Measurements from ENCODE around the gene IER5.
A peak's percentile ranks its signal among the peaks of the same experiment; 100 is the strongest.

Gene IER5

GRCh38 chr1:181061891-181062835 is 26.3 kb upstream of the IER5 start:
- DNase-seq: peak; percentile 59
- peaks cover 25% of the 10 kb centered on the region for H3K4me1 Mint-ChIP-seq

DNA sequence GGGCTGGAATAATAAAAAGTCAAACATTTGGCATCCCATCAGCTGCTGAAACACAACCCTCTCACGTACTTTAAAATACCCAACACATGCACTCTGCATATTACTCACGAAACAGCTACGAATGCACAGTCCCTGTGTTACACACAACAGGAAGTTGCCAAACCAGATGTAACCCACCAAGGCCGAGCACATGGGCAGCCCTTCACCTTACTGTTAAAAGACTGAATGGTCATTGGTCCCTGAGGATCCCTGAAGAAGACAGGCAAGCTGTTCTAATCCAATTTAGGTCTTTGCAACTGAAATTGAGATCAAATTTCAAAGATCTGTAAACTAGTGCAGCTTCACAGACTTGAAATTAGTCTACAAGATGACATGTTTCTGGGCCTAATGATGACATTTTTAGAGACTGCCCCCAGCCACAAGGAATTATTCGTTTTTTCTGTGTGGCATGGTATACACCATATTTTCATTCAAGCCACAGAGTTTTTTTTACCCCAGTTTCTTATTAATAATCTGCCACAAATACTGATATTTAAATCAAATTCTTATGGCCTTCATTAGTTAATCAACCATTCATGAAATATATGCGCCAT is 25.6 kb upstream of the IER5 start:
- Mint-ChIP-seq H3K27ac (peak overlapping the region; percentile 86), H3K9me3 (peaks cover 9% of the 10 kb centered on the region), H3K27me3 (no peaks in the 10 kb centered on the region), H3K4me1 (peaks cover 25% of the 10 kb centered on the region), H3K4me3 (peak overlapping the region; percentile 65), H3K36me3 (ENCODE audit: low read depth) (peaks cover 16% of the 10 kb centered on the region)
- DNase-seq (peak; percentile 46), ATAC-seq (peak; percentile 94)

More at GRCh38 chr1:181061891-181062835, 26.3 kb upstream of the IER5 start:
- peak overlapping the region; percentile 65 for H3K4me3 Mint-ChIP-seq
- no peaks in the 10 kb centered on the region for H3K27me3 Mint-ChIP-seq
- ATAC-seq: peak; percentile 88
- H3K27ac Mint-ChIP-seq: peak overlapping the region; percentile 86
- H3K9me3 Mint-ChIP-seq: peaks cover 9% of the 10 kb centered on the region
- peaks cover 18% of the 10 kb centered on the region for H3K36me3 Mint-ChIP-seq (ENCODE audit: low read depth)

DNA sequence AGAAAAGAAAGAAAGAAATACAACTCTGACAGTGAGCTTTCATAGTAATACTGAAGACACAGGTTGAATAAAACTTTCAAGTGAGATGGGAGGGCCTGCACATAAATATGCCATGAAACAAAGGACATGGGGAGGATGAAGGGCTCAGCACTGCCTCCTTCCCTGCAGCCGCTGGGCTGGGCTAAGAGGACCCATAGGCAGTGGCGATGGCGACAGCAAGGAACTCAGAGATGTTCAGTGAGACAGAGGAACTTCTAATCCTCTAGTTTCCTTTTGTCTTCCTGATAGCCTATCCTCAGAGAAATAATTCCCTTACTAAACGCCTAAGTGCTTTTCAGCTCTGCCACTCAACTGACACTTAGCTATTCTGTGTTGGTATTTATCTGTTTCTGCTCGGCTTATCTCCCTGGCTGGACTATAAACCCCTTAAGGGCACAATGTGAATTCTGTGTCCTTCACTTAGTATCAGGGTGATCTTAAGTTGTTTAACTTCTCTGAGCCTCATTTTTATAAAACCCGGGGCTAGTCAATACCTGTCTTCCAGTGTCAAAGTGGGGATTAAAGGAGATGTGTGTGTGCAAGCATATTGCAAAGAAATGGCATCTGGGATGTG is 24.4 kb upstream of the IER5 start:
- no peaks in the 10 kb centered on the region for H3K27me3 Mint-ChIP-seq
- peaks cover 10% of the 10 kb centered on the region for H3K36me3 Mint-ChIP-seq (ENCODE audit: low read depth)
- peaks cover 25% of the 10 kb centered on the region for H3K4me1 Mint-ChIP-seq
- DNase-seq (no peak), ATAC-seq (no peak)
- H3K27ac Mint-ChIP-seq: peak overlapping the region; percentile 71
- H3K4me3 Mint-ChIP-seq: no peak overlapping the region
- peaks cover 7% of the 10 kb centered on the region for H3K9me3 Mint-ChIP-seq

GRCh38 chr1:181064702-181065101 is 23.8 kb upstream of the IER5 start:
- Mint-ChIP-seq H3K4me1 (peaks cover 25% of the 10 kb centered on the region), H3K27ac (no peak overlapping the region), H3K9me3 (peaks cover 1% of the 10 kb centered on the region), H3K4me3 (no peak overlapping the region), H3K36me3 (ENCODE audit: low read depth) (peaks cover 4% of the 10 kb centered on the region), H3K27me3 (no peaks in the 10 kb centered on the region)
- DNase-seq (no peak), ATAC-seq (no peak)

- Mint-ChIP-seq H3K4me3 (no peak overlapping the region), H3K36me3 (ENCODE audit: low read depth) (peaks cover 2% of the 10 kb centered on the region), H3K4me1 (peaks cover 5% of the 10 kb centered on the region), H3K27ac (no peak overlapping the region), H3K27me3 (peaks cover 20% of the 10 kb centered on the region), H3K9me3 (peaks cover 4% of the 10 kb centered on the region)
- no peak for DNase-seq
- no peak for ATAC-seq
Measured at GRCh38 chr1:181073638-181074037, 14.9 kb upstream of the IER5 start.

DNA sequence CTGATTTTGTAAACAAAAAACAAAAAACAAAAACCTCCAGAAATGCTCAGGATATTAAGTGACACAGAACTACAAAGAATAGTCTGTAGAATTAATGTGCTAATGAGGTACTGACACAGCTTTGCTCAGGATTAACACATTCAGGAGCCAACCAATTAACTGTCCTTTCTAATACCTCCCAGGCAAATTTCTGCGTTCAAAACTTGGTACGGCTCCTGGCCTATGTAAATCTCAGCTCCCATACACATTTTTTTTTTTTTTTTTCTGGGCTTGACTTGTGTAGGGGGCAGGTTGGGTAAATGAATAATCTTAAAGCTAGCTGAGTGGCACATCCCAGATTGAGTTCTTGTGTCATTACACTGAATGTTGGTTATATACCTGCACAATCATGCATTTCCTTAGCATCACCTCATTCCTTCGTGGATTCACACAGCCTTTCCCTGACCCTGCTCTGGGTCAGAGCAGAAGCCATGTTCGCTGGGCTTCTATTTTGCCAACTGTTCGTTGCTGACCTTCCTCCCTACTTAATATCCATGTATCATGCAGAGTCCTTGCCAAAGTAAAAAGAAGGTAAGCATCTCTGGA is 12.6 kb upstream of the IER5 start:
- peaks cover 4% of the 10 kb centered on the region for H3K9me3 Mint-ChIP-seq
- no peak overlapping the region for H3K4me3 Mint-ChIP-seq
- no peak overlapping the region for H3K27ac Mint-ChIP-seq
- H3K36me3 Mint-ChIP-seq (ENCODE audit: low read depth): peaks cover 2% of the 10 kb centered on the region
- DNase-seq: no peak
- peaks cover 28% of the 10 kb centered on the region for H3K27me3 Mint-ChIP-seq
- ATAC-seq: no peak
- peaks cover 11% of the 10 kb centered on the region for H3K4me1 Mint-ChIP-seq

DNA sequence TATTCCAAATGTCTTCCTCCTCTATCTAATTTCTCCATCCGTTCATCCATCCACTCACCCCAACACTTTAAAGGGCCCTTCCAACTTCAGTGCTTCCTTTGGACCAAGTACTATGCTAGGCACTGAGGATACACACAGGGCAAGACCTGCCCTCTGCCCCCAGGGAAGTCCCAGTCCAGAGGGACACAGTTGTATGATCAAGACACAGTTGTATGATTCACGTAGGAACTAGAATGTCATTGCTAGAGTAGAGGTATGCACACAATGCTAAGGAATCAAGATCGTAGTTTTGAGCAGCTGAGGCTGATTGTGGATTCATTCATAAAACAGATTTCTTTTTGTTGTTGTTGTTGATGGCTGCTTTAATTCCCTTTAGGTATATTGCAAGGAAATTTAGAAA is 11.6 kb upstream of the IER5 start:
- DNase-seq (no peak), ATAC-seq (no peak)
- Mint-ChIP-seq H3K36me3 (ENCODE audit: low read depth) (peaks cover 2% of the 10 kb centered on the region), H3K27ac (no peak overlapping the region), H3K9me3 (peaks cover 4% of the 10 kb centered on the region), H3K4me3 (no peak overlapping the region), H3K27me3 (peaks cover 26% of the 10 kb centered on the region), H3K4me1 (peaks cover 11% of the 10 kb centered on the region)

DNA sequence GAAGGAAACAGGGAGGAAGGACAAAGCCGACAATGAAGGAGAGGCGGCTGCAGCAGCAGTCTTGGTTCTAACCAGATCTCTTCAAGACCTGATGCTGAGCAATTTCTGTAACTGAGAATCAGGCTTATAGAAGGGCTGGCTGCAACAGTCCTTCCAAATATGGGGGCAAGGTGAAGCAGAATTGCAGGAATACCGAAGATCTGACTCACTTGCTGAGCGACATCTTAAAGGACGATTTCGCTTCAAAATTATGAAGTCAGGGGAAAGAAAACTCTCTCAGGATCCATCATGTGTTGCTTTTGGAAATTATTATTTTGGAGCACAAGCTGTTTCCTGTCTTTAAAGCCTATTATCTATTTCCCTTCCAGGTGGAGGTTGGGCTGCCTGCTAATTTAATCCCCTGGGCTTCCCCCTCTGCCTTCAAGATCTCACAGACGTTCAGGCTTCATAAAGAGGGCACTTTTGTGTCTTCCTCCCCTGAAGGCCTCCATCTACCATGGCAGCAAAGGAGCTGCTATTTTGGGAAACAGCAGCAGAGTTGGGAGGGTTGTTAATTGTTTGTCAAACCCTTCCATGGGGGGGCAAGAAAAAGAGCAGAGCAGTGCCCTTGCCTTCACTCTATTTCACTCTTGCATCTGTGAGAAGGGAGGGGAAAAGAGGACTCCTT is 10.8 kb upstream of the IER5 start:
- DNase-seq: no peak
- Mint-ChIP-seq H3K27ac (no peak overlapping the region), H3K36me3 (ENCODE audit: low read depth) (peaks cover 2% of the 10 kb centered on the region), H3K9me3 (peaks cover 4% of the 10 kb centered on the region), H3K4me1 (peaks cover 11% of the 10 kb centered on the region), H3K27me3 (peaks cover 26% of the 10 kb centered on the region), H3K4me3 (no peak overlapping the region)
- no peak for ATAC-seq

DNA sequence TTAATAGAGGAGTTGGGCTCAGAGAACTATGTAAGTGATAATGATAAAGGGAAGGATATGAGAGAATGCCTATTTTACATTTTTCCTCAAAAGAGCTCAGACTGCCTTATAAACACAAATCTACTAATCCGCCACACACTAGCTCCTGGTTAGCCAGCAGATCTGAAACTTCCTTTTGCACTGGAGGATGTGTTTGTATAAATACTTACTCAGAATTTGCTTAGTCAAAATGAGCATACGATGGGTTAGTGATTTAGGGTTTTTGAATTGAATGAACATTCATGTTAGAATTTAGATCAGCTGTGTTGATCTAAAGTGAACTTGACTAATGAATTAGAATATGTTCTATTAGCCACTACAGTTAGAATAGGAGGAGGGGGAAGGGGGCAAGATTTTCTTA is 9.1 kb upstream of the IER5 start:
- H3K4me1 Mint-ChIP-seq: peaks cover 15% of the 10 kb centered on the region
- H3K27ac Mint-ChIP-seq: no peak overlapping the region
- no peak overlapping the region for H3K4me3 Mint-ChIP-seq
- H3K36me3 Mint-ChIP-seq (ENCODE audit: low read depth): peaks cover 2% of the 10 kb centered on the region
- DNase-seq (no peak), ATAC-seq (no peak)
- peaks cover 26% of the 10 kb centered on the region for H3K27me3 Mint-ChIP-seq
- peaks cover 4% of the 10 kb centered on the region for H3K9me3 Mint-ChIP-seq

DNA sequence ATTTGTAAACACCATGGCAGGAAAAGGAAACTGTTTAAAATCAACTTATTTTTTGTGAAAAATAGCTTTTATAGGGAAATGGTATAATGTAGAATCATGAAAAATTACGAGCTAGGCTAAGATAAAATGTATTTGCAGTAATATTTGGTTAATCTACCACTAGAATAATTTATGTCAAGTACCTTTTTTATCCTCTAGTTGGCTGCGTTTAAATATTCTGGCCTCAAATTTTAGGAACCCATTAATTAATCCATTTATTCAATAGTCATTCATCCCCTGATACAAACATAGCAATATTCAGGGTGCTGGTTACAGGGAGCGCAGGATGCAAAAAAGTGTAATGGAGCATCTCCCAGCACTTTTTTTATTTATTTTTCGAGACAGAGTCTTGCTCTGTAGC is 8.6 kb upstream of the IER5 start:
- Mint-ChIP-seq H3K9me3 (peaks cover under 1% of the 10 kb centered on the region), H3K27ac (no peak overlapping the region)

GRCh38 chr1:181080556-181080955 is 7.9 kb upstream of the IER5 start:
- no peak overlapping the region for H3K4me3 Mint-ChIP-seq
- no peak overlapping the region for H3K27ac Mint-ChIP-seq
- H3K36me3 Mint-ChIP-seq (ENCODE audit: low read depth): no peaks in the 10 kb centered on the region
- DNase-seq (no peak), ATAC-seq (no peak)
- peaks cover 23% of the 10 kb centered on the region for H3K27me3 Mint-ChIP-seq
- peaks cover 23% of the 10 kb centered on the region for H3K4me1 Mint-ChIP-seq
- H3K9me3 Mint-ChIP-seq: no peaks in the 10 kb centered on the region

More for the DNA sequence above, 8.6 kb upstream of the IER5 start:
- DNase-seq (no peak), ATAC-seq (no peak)
- Mint-ChIP-seq H3K4me1 (peaks cover 20% of the 10 kb centered on the region), H3K4me3 (no peak overlapping the region), H3K36me3 (ENCODE audit: low read depth) (no peaks in the 10 kb centered on the region), H3K27me3 (peaks cover 23% of the 10 kb centered on the region)

- Mint-ChIP-seq H3K9me3 (no peaks in the 10 kb centered on the region), H3K27me3 (peaks cover 23% of the 10 kb centered on the region), H3K4me1 (peaks cover 25% of the 10 kb centered on the region), H3K4me3 (no peak overlapping the region), H3K36me3 (ENCODE audit: low read depth) (no peaks in the 10 kb centered on the region), H3K27ac (no peak overlapping the region)
- ATAC-seq (no peak), DNase-seq (no peak)
Measured at GRCh38 chr1:181081395-181081794, 7.1 kb upstream of the IER5 start.

DNA sequence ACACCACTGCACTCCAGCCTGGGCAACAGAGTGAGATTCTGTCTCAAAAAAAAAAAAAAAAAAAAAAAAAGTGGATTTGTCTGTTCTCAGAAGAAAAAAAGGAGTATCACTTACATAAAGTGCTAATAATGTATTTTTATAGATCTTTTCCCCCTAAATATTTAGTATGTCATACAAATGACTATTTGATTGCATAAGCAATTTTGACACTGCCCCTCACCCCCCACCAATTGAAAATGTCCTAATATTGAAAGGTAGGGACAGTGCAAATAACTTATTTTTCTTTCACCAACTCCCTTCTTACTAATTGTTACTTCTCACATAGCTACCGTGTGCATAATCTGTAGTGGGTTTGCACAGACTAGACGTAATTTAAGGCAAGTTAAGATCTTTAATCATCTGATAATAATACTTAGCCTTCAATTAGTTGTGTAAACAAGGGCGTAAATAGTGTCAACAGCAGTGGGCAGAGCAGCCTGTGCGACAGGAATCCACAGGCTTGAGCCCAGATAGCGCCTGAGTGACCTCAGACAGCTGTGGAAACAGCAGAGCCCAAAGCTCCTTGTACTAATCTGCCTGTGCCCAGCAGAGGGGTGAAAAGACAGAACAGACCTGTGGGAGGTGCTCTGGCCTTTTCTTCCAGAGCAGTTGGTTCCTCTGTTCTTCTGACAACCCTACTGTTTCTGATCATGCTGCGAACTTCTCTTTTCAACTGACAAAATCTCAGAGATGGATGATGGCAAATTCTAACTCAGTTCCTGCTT is 4.5 kb upstream of the IER5 start:
- Mint-ChIP-seq H3K27me3 (peaks cover 8% of the 10 kb centered on the region), H3K9me3 (no peaks in the 10 kb centered on the region), H3K27ac (no peak overlapping the region), H3K36me3 (ENCODE audit: low read depth) (peaks cover 6% of the 10 kb centered on the region), H3K4me3 (no peak overlapping the region), H3K4me1 (peaks cover 41% of the 10 kb centered on the region)
- DNase-seq (peak; percentile 45), ATAC-seq (peak; percentile 44)

Measured in activated naive CD8-positive, alpha-beta T cell treated with anti-CD3 and anti-CD28 coated beads, Interleukin-2, amount 50 U/mL, for 24 hours (primary cell).